GM12875 (cell line): ENCODE measurements around the gene MEF2D.

Experiments used
- H3K4me3 ChIP-seq: one replicate; pipeline ENCODE4 v1.5.1; 2011; ENCODE audit warnings: low read depth, low read length, control low read depth
- TF ChIP-seq, protein P1 (sequence below): IDR thresholded peaks from 2 replicates; pipeline ENCODE4 v1.5.1; 2011; ENCODE audit warnings: low read depth, mild to moderate bottlenecking, control low read depth, inconsistent platforms, low read length, moderate library complexity, borderline replicate concordance; ENCODE audit not compliant: insufficient read depth

MEF2D gene

DNA sequence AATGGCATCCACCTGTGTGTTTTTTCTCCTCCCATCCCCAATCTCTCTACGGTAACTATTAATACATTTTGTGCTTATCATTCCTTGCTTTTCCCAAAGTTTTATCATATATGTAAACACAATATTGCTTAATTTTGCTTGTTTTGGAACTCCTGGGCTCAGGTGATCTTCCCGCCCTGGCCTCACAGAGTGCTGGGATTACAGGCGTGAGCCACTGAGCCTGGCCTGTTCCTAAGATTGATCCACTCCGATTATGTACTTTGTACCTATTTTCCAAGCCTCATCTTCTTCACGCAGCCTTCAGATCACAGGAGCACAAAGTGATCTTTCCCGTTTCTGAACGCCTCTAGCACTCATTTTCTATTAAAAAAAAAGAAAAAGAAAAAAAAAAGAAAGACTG is 45.2 kb downstream of the MEF2D start:
- H3K4me3 ChIP-seq = no peak overlapping the region
- TF ChIP-seq, protein P1, sequence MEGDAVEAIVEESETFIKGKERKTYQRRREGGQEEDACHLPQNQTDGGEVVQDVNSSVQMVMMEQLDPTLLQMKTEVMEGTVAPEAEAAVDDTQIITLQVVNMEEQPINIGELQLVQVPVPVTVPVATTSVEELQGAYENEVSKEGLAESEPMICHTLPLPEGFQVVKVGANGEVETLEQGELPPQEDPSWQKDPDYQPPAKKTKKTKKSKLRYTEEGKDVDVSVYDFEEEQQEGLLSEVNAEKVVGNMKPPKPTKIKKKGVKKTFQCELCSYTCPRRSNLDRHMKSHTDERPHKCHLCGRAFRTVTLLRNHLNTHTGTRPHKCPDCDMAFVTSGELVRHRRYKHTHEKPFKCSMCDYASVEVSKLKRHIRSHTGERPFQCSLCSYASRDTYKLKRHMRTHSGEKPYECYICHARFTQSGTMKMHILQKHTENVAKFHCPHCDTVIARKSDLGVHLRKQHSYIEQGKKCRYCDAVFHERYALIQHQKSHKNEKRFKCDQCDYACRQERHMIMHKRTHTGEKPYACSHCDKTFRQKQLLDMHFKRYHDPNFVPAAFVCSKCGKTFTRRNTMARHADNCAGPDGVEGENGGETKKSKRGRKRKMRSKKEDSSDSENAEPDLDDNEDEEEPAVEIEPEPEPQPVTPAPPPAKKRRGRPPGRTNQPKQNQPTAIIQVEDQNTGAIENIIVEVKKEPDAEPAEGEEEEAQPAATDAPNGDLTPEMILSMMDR = no peak

- no peak overlapping the region for H3K4me3 ChIP-seq
- TF ChIP-seq, protein P1 = no peak
Observed at GRCh38 chr1:156452907-156453306, 47.7 kb downstream of the MEF2D start.

- TF ChIP-seq, protein P1 = no peak
- no peak overlapping the region for H3K4me3 ChIP-seq
Observed at GRCh38 chr1:156451505-156452160, 48.9 kb downstream of the MEF2D start.

- H3K4me3 ChIP-seq = no peak overlapping the region
- TF ChIP-seq, protein P1 = no peak
Observed at GRCh38 chr1:156448134-156448967, 52.2 kb downstream of the MEF2D start.

- TF ChIP-seq, protein P1 = peak; percentile 95
- no peak overlapping the region for H3K4me3 ChIP-seq
Observed at GRCh38 chr1:156445789-156446263, 54.7 kb downstream of the MEF2D start.

DNA sequence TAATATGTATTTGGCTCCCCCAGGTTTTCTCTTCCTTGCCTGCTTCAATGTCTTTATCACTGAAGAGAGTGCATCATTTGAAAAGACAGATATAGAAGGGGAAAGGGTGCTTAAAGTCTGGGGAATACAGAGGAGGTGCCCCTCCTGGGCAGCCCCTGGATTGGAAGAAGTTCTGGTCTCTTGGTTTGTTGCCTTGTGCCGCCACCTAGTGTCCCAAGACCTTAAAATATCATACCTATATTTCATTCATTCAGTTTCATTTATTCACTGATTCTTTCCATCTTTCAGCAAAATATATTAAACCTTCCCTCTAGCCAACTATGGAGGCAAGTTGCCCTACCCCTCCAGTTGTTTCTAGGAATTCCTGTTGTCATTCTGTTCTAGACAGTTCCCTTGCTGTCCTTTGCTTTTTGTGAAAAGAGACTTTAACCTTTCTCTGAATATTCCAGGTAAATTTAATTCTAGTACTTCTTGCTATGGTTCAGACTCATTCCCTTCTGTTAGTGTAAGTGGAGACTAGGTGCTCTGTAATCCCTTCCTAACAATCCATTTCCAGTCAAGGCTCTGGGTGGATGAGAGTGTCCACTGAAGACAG is 56.1 kb downstream of the MEF2D start:
- H3K4me3 ChIP-seq = no peak overlapping the region
- TF ChIP-seq, protein P1 = 0 out of 2 replicates have a peak, but pooled peaks have one; percentile 27

- TF ChIP-seq, protein P1 = no peak
- no peak overlapping the region for H3K4me3 ChIP-seq
Observed at GRCh38 chr1:156443286-156443685, 57.3 kb downstream of the MEF2D start.
